Type B pancreatic cell (in vitro differentiated cells): ENCODE measurements around the gene PPP1R13B. TPM values are rescaled to one million over a fixed set of nuclear protein-coding genes. Genes with fewer than 3 reads are reported as not detected.
"Not testable (repeated sequence)": the region's sequence is repeated elsewhere in the genome, so short reads cannot be mapped to it uniquely, and the experiment has no call there.

Experiments
- DNase-seq: peaks from one replicate; pipeline ENCODE4 v3.0.0; 2021; ENCODE audit warnings: mixed read lengths; ENCODE audit not compliant: unreplicated experiment; ENCODE audit errors: extremely low spot score
- H3K27ac Mint-ChIP-seq: 2 replicates; pipeline ENCODE4 v1.8.0; 2021; ENCODE audit warnings: mild to moderate bottlenecking, mixed read lengths
- H3K27me3 Mint-ChIP-seq: 2 replicates; pipeline ENCODE4 v1.8.0; 2021; ENCODE audit warnings: mixed read lengths
- H3K36me3 Mint-ChIP-seq: 2 replicates; pipeline ENCODE4 v1.8.0; 2021; ENCODE audit warnings: mixed read lengths
- H3K4me1 Mint-ChIP-seq: one replicate; pipeline ENCODE4 v1.8.0; 2021; ENCODE audit warnings: mixed read lengths; ENCODE audit not compliant: unreplicated experiment
- H3K4me3 Mint-ChIP-seq: 2 replicates; pipeline ENCODE4 v1.8.0; 2021; ENCODE audit warnings: mild to moderate bottlenecking, mixed read lengths
- H3K9me3 Mint-ChIP-seq: 2 replicates; pipeline ENCODE4 v1.8.0; 2021; ENCODE audit warnings: mixed read lengths
- CTCF ChIP-seq: fragments of 200-600 bp; sonication (generic); conservative IDR thresholded peaks from 2 replicates; pipeline ENCODE4 v1.5.0; 2021; ENCODE audit warnings: antibody characterized with exemption, mild to moderate bottlenecking
- total RNA-seq: library from RNA; stranded (reverse); gene quantifications from 2 replicates; pipeline ENCODE4 v1.2.1, GENCODE V29; 2021; ENCODE audit warnings: low replicate concordance

PPP1R13B gene
- total RNA-seq, 1 donor from 2014 or later = 20.4 TPM

DNA sequence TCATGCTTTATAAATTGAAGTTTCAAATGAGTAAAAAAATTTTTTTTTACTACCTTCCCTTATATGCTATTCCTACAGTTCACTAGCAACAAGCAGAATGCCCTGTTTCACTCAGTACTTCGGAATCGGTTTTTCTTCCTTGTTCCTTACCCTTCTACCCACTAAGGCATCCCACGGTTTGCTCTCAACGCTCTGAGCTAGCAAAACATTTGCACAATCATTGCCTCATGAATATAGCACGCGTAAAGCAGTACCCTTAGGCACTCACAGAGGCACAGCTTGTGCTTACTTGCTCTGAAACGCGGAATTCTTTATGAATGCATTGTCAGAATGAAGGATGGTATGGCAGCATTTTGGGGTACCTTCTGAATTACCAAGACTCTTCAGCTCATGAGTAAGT lies 45.0 kb downstream of the PPP1R13B start:
- no peaks in the 10 kb centered on the region for H3K27me3 Mint-ChIP-seq
- no peaks in the 10 kb centered on the region for H3K9me3 Mint-ChIP-seq
- H3K36me3 Mint-ChIP-seq = no peaks in the 10 kb centered on the region
- H3K4me3 Mint-ChIP-seq = no peak overlapping the region
- H3K4me1 Mint-ChIP-seq = peaks cover 5% of the 10 kb centered on the region
- no peak for DNase-seq
- H3K27ac Mint-ChIP-seq = no peak overlapping the region
- TF ChIP-seq CTCF = no peak

DNA sequence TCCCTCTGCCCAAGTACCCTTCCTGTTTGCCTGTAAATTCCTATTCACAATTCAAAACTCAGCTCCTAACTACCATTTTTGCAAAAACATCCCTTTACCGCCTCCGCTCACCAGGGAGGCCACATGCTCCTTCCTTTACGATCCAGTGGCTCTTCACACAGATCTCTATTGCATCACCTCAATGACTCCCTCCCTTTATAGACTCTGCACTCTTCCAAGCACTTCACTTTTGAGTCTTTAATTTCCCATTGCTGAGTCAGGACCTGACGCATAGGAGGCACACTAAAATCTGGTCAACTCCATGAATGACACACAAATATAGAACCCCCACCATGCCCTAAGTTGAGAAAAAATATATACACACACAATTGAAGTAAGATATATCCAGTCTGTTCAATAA lies 45.9 kb downstream of the PPP1R13B start:
- Mint-ChIP-seq H3K36me3 (no peaks in the 10 kb centered on the region), H3K27ac (peak overlapping the region; percentile 34), H3K4me3 (no peak overlapping the region), H3K9me3 (no peaks in the 10 kb centered on the region), H3K4me1 (peaks cover 5% of the 10 kb centered on the region), H3K27me3 (no peaks in the 10 kb centered on the region)
- DNase-seq = no peak
- TF ChIP-seq CTCF = no peak

DNA sequence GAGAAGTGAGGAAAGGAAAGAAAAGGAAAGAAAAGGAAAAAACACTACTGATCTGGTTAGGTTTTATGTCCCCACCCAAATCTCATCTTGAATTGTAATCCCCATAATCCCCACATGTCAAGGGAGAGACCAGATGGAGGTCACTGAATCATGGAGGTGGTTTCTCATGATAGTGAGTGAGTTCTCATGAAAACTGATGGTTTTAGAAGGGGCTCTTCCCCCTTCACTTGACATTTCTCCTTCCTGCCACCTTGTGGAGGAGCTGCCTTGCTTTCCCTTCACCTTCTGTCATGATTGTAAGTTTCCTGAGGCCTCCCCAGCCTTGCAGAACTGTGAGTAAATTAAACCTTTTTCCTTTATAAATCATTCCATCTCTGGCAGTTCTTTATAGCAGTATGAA lies 54.2 kb downstream of the PPP1R13B start:
- H3K36me3 Mint-ChIP-seq, H3K9me3 Mint-ChIP-seq, H3K4me1 Mint-ChIP-seq, H3K27ac Mint-ChIP-seq, DNase-seq, H3K4me3 Mint-ChIP-seq, H3K27me3 Mint-ChIP-seq: not testable (repeated sequence)
- TF ChIP-seq CTCF = peak; percentile 23

- no peak for DNase-seq
- no peaks in the 10 kb centered on the region for H3K9me3 Mint-ChIP-seq
- H3K4me1 Mint-ChIP-seq = no peaks in the 10 kb centered on the region
- H3K36me3 Mint-ChIP-seq = no peaks in the 10 kb centered on the region
- H3K27ac Mint-ChIP-seq = no peak overlapping the region
- TF ChIP-seq CTCF = no peak
- H3K4me3 Mint-ChIP-seq = no peak overlapping the region
- H3K27me3 Mint-ChIP-seq = no peaks in the 10 kb centered on the region
Observed at GRCh38 chr14:103788086-103788485, 59.3 kb downstream of the PPP1R13B start.

DNA sequence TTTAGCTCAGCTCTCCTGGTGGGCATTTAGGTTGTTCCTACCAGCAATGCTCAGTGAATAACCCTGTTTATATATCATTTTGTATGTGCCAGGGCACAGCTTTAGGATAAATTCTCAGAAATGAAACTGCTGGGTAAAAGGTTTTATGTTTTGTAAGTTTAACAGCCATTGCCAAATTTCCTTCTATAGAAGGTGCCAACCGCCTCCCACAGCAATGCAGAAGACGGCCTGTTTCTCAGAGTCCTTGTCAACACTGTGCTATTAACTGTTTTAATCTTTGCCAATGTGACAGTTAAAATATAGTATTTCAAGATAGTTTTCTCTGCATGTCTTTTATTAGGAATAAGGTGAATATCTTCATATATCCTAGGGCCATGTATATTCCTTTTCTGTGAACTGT lies 65.0 kb downstream of the PPP1R13B start:
- no peak overlapping the region for H3K27ac Mint-ChIP-seq
- TF ChIP-seq CTCF = no peak
- no peak overlapping the region for H3K4me3 Mint-ChIP-seq
- no peaks in the 10 kb centered on the region for H3K27me3 Mint-ChIP-seq
- DNase-seq = no peak
- no peaks in the 10 kb centered on the region for H3K9me3 Mint-ChIP-seq
- no peaks in the 10 kb centered on the region for H3K4me1 Mint-ChIP-seq
- peaks cover 3% of the 10 kb centered on the region for H3K36me3 Mint-ChIP-seq

GRCh38 chr14:103776319-103776718 lies 71.1 kb downstream of the PPP1R13B start:
- not testable (repeated sequence) for H3K9me3 Mint-ChIP-seq, H3K4me1 Mint-ChIP-seq, H3K4me3 Mint-ChIP-seq, DNase-seq, H3K27ac Mint-ChIP-seq, H3K36me3 Mint-ChIP-seq, H3K27me3 Mint-ChIP-seq
